ENCODE measurements around the gene MRPS18A.
"Not testable (repeated sequence)": the region's sequence is repeated elsewhere in the genome, so short reads cannot be mapped to it uniquely, and the experiment has no call there.

The MRPS18A gene

DNA sequence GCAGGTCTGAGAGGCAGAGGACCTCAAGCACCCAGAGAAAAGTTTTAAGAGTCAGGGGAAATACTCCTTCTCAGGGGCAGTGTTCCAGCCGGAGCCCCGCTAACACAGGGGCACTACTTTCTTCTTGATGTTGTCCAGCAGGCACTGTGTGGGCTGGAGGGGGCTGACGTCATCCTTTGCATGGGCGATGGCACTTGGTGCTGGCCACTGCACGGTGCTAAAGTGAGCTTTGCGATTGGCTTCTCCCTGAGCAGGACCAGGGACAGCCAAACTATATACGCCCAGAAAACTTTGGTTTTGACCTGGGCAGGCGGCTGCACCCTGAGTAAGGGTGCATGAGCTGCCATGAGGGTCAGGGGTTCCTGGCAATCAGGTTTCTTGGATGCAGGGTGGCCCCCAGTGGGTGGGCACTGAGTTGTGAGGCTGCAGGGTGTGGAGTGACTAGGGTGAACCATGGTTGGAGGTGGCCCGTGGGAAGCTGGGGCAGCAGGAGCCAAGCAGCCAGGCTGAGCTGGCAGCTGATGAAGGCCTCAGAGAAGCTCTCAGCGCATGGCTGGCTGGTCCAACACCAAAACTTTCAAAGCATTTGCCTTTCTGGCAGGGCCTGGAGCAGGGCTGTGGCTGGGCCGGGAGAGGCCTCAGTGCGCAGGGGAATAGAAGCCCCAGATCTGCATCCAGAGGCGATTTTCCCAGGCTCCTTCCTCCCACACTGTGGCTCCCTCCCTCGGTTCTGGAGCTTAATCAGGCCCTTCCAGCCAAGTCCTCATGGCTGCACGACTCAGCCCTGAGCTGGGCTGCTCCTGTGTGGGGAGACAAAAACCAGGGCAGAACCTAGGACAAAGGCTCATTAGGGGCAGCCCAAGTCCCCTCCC is 18.3 kb downstream of the MRPS18A start:
- DNase-seq = no peak

DNA sequence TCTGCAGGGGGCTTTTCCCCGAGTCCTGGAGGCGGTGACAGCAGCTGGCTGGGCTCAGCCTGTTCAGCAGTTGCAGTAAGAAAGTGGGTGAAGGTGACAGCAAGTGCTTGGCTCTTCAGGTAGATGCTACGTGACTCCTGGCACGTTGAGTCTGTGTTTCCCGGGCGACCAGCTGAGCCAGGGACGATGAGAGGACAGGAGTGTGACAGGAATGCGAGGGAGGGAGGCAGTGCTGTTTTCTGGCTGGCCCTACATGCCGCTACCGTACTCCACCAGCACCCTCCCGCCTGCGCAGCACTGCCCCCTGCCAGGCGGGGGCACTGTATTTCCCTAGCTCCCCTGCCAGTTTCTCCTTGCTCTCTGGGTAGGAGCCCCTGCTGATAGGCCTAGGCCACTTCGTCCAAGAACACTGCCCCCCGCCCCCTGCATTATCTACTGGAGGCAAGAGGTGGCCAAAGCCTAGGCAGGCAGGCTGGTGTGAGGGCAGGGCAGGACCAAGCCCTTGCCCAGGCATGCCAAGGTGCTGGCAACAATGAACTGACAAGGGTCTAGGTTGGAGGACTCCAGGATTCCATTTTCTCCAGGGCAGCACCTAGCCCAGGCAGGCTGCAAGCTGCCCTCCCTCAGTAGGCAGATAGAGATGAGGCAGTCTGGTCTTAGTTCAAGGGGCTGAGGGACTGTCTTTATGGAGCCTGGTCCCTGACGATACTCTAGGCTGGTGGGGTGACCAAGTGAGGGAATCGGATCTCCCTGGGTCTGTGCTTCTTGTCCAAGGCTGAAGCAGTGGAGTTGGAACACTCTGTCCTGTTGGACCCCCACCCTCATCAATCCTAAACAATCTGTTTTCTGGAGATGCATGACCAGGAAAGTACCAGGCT is 19.2 kb downstream of the MRPS18A start:
- peak; percentile 69 for DNase-seq

DNA sequence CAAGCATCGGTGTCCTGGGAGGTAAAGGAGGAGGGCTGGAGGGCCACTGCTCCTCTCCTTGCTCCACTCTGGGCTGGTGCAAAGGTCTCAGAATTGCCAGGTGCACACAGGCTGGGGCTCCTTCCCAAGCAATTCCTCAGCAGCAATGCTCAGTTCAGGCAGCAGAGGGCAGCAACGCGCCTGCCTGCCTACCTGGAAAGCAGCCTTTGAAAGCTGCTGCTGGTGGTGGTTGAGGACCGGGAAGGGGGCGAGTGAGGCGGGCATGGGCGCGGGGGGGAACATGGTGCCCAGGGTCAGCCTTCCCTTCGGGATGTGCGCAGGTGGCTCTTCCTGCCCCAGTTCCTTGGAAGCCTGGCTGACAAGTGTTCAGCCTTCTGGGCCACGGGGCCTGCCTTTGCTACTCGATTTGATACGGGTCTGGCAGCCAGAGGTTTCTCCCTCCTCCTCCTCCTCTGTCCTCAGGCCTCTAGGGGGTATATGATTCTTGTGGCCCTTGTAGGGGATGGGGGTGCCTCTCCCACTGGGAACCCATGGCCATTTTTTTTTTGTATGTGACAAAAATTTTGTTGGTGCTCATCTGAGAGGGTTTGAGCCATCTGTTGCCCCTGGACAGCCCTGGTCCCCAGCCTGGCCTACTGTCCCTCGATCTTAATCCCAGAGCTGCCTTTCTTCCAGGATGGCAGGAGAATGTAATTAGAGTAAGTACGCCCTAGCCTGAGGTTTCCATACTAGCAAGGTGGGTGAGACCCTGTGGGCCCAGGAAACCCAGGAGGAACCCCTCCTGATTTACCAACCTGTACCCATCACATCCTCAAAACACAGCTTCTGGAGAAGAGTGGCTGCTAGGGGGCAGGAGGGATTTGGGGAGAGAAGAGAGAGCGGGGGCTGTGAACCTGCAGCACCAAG is 20.1 kb downstream of the MRPS18A start:
- peak; percentile 96 for DNase-seq

DNA sequence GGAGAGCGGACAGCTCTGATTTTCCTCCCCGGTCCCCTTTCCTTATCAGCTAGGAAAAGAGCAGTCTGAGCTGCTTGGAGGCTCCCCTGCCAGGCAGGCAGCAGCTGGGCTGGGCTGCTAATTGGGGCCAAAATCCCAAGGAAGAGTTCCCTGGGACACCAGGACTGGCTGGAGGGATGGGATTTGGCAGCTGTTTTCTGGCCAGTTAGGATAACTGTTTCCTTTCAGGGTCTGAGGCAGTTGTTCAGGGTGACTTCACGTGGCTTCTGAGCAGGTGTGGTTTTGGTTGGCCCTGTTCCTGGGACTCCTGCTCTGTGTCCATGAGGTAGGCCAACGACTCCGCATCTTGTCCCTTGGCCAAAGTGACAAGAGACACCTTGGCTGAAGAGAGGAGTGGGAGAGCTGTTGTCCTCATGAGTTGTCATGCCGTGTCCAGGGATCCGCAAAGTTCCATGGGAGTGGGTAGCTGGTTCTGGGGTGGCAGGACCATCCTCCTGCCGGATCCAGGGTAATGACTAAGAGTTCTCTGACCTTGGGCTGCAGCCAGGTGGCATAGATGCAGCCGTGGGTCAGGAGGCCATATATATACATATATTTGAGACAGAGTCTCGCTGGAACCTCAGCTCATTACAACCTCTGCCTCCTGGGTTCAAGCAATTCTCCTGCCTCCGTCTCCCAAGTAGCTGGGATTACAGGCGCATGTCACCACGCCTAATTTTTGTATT is 21.2 kb downstream of the MRPS18A start:
- DNase-seq = no peak

DNA sequence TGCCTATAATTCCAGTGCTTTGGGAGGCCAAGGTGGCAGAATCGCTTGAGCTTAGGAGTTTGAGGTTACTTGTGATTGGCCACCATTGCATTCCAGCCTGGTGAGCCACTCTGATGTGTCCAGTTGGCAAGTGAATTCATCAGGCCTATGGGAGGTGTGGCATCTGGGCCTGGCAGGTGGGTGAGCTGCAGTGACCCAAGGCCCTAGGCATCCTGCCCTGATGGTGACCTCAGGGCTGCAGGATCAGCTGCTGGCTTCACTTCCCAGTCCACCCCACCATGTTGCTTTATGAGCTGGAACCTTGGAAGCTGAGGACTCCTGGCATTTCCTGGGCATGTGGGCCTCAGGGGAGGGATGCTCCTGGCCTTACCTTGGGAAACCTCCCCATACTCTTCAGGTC is 22.2 kb downstream of the MRPS18A start:
- no peak for DNase-seq

DNA sequence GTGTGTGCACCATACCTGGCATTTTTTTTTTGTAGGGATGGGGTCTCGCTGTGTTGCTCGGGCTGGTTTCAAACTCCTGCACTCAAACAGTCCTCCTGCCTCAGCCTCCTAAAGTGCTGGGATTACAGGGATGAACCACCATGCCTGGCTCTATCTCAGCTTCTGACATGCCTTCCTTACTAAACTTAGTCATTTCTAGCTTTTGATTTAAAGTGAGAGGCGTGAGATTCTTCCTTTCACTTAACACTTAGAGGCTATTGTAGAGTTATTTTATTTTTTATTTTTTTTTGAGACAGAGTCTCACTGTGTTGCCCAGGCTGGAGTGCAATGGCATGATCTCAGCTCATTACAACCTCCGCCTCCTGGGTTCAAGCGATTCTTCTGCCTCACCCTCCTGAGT is 24.6 kb downstream of the MRPS18A start:
- not testable (repeated sequence) for DNase-seq

DNA sequence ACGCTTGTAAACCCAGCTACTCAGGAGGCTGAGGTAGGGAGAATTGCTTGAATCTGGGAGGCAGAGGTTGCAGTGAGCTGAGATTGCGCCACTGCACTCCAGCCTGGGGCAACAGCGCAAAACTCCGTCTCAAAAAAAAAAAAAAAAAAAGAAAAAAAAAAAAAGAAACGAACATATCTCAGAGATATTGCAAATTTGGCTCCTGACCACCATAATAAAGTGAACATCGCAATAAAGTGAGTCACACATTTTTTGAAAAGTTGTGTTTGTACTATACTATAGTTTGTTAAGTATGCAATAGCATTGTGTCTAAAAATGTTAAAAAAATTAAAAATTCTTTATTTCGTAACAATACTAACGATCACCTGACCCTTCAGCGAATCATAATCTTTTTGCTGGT is 29.4 kb downstream of the MRPS18A start:
- DNase-seq = no peak

DNA sequence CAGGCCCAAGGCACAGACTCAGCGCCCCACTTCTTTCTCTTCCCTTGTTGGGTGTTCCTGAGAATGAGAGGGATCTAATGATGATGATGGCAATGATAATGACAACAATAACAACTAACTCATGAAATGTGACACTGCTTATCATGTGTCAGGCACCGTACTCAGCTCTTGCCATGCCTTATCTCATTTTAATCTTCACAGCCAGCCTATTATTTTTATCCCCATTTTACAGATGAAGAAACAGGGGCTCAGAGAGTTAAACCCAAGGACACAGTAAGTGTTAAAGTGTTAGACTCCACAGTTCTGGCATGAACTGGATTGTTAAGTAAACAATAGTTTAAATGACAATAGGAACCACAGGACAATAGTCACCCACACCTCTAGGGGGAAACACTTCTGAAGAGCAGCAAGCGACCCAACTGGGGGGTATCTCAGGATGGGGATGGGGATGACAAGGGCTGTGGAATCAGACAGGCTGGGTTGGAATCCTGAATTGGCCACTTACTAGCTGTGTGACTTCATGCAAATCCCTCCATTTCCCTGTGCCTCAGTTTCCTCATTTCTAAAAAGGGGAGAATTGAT is 30.3 kb downstream of the MRPS18A start:
- DNase-seq = no peak

DNA sequence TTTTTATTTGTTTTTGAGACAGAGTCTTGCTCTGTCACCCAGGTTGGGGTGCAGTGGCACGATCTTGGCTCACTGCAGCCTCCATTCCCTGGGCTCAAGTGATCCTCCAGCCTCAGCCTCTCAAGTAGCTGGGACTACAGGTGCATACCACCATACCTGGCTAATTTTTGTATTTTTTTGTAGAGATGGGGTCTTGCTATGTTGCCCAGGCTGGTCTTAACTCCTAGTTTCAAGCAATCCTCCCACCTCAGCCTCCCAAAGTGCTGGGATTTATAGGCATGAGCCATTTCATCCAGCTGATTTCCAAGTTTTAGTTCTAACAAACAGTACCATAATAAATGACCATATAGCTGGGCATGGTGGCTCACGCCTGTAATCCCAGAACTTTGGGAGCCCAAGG is 34.8 kb downstream of the MRPS18A start:
- not testable (repeated sequence) for DNase-seq

DNA sequence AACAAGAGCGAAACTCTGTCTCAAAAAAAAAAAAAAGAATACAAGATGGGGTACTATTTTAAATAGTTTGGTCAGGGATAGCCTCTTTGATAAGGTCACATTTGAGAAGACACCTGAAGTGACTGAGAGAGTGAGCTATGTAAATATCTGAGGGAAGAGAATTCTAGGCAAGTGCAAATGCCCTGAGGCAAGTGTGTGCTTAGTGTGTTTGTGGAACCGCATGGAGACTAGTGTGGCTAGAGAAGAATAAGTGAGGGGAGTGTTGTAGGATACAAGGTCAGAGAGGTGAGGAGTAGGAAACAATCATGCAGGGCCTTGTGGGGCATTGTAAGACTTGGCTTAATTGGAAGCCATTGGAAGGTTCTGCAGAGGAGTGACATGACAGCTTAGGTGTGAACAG is 39.3 kb downstream of the MRPS18A start:
- DNase-seq = no peak

DNA sequence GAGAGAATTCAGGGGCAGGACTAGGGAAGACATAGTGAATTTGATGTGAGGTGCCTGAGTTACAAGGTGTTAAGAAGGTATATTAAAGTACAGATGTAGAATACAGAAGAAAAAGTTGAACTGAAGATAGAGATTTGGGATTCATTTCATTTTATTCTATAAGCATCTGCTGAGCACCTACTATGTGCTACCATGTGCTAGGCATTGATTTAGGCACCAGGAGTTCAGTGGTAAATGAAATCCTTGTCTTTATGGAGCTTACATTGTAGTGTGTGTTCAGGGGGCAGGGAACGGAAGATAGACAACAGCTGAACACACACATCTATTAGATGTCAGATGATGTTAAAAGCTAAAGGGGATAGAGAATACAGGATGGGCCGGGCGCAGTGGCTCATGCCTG is 40.0 kb downstream of the MRPS18A start:
- no peak for DNase-seq

DNA sequence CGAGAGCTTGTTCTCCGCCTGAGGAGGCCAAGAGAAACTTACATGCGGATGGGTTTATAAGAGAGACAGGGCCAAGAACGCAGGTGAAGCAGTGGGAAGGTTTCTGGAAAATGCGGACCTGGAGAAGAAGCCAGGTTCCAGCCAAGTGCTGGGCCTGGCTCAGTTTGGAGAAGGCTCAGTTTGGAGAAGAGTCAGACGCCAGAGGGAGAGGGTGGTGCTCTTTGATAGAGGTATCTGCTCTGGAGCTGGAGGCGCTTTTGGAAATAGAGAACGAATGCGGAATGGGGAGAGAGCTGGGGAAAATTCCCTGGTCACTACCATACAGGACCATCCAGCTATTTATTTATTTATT is 42.0 kb downstream of the MRPS18A start:
- DNase-seq = no peak

DNA sequence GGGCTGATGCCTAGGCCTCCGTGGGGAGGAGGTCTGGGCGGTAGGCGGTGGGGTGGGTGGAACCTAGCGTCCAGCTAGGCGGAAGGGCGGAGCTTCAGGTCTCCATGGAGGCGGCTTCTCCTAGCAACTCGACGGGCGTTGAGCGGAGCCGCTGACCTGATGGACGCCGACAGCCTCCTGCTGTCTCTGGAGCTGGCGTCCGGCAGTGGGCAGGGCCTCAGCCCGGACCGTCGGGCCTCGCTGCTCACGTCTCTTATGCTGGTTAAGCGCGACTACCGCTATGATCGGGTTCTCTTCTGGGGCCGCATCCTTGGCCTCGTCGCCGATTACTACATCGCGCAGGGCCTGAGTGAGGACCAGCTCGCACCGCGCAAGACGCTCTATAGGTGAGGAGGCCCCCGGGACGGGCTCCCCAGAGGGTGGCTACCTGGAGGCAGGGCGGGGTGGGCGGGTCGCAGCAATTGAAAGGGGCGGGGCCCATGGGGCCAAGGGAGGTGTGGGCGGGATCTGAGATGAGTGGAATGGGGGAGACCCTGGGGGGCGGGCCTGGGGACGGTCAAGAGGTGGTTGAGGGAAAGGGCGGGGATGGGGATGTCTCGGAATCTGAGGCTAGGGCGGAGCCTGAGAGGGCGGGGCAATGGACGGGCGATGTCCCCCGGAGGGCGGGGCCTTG is 42.5 kb downstream of the MRPS18A start, which contains the start of gene RSPH9:
Gene RSPH9 (plus strand): TSS at position 97 of the 673 bp plus-strand sequence. CDS start 63 bp downstream, at position 160.
- DNase-seq = peak; percentile 80

DNA sequence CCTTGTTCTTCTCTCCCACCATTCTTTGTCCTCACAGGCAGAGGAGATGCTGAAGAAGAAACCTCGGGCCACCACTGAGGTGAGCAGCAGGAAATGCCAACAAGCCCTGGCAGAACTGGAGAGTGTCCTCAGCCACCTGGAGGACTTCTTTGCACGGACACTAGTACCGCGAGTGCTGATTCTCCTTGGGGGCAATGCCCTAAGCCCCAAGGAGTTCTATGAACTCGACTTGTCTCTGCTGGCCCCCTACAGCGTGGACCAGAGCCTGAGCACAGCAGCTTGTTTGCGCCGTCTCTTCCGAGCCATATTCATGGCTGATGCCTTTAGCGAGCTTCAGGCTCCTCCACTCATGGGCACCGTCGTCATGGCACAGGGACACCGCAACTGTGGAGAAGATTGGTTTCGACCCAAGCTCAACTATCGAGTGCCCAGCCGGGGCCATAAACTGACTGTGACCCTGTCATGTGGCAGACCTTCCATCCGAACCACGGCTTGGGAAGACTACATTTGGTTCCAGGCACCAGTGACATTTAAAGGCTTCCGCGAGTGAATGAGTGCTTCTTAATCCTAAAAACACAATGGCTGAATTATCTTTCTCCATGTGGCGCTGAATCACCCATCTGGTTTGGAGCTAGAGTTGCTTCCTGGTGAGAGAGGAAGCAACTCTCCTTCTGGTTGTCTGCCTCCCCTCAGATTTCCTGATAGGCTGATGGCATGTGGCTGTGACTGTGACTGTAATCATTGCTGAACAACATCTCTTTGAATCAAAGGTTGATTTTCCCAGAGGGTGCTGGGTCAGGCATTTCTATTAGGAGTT is 47.4 kb downstream of the MRPS18A start:
- DNase-seq = no peak

DNA sequence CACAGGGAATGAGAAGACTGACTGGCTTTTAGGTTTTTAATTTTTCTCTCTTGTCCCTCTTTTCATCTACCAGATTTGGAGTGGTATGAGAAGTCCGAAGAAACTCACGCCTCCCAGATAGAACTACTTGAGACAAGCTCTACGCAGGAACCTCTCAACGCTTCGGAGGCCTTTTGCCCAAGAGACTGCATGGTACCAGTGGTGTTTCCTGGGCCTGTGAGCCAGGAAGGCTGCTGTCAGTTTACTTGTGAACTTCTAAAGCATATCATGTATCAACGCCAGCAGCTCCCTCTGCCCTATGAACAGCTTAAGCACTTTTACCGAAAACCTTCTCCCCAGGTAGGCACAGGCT is 51.3 kb downstream of the MRPS18A start:
- no peak for DNase-seq

DNA sequence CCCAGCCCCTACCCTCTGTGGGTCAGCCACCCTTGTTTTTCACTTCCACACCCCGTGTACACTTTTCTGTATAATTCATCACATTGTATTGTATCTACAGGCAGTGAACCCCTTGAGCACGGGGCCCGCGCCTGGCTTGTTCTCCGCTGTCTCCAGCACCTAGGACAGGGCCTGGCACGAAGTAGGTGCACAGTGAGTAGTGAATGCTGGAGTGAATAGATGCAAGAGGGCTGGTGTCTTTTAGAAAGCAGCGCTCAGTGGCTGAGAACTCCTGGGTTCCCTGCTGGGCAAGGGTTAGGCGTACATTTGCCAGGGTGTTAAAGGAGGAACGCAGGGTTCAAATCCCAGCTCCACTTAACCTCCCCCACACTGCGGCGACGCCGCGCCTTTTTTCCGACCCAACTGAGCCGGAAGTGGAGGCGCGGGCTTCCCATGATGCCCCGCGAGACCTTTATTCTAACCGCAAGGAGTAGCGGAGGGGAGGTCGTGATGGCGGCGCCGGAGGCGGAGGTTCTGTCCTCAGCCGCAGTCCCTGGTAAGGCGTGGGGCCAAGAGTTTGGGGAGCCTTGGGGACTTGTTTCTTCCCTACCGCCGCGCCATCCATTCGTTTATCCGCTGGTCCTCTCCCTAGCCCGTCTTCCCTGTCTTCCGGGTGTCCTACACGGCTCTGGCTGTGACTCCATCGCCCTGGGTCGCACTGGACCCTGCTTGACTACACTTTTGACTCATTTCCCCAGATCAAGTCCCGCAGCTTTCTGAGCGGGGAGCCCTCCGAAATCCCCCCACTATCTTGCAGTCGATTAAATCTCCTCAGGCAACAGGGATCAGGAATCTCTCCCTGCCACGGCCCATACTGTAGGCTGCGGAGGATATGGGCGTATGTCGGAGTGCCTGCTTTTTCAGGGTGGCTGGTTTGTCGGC is 51.9 kb downstream of the MRPS18A start, which contains the start of gene MAD2L1BP:
Gene MAD2L1BP (plus strand): TSS at position 454 of the 921 bp plus-strand sequence. CDS start 36 bp downstream, at position 490.
- peak; percentile 93 for DNase-seq

DNA sequence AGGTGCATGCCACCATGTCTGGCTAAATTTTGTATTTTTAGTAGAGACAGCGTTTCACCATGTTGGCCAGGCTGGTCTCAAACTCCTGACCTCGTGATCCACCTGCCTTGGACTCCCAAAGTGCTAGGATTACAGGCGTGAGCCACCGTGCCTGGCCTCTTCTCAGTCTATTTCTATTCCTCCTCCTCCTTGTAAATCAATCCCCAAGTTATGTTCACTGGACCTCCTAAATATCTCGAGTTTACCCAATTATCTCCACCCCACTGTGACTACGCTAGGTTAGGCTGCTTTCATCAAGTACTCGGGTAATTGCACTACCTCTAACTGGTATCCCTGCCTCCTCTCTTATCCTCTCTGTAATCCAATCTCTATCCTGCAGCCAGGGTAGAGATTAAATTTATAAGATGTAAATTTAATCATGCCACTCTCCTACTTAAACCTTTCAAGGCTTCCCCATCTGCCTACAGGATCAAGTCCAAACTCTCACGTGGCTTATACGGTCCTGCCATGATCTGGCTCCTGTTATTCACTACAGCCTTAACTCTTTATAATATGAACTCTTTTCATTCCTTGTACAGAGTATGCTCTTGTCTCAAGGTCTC is 52.8 kb downstream of the MRPS18A start:
- no peak for DNase-seq

DNA sequence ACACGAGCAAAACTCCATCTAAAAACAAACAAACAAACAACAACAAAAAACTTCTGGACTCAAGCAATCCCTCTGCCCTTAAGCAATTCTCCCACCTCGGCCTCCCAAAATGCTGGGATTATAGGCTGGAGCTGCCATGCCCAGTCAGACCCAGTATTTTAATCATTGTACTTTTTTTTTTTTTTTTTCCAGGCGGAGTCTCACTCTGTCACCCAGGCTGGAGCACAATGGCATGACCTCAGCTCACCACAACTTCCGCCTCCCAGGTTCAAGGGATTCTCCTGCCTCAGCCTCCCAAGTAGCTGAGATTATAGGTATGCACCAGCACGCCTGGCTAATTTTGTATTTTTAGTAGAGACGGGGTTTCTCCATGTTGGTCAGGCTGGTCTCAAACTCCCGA is 54.6 kb downstream of the MRPS18A start:
- not testable (repeated sequence) for DNase-seq

Data from stimulated activated CD8-positive, alpha-beta memory T cell treated with anti-CD3 and anti-CD28 coated beads, Interleukin-4, amount 100 ng/mL, for 48 hours (primary cell).